Keratinocyte (primary cell): ENCODE data around the gene GFAP.

ENCODE experiments used
- EZH2 ChIP-seq: IDR thresholded peaks from one replicate; pipeline ENCODE4 v1.6.1; 2012; ENCODE audit warnings: inconsistent platforms, mild to moderate bottlenecking, low read length, moderate library complexity
- TF ChIP-seq, protein P1 (sequence below), 3 experiments: IDR thresholded peaks in 1 of 3; conservative IDR thresholded peaks in 1 of 3; optimal IDR thresholded peaks in 1 of 3; 2 replicates in 2 of 3; 3 replicates in 1 of 3; pipeline versions ENCODE3 to v1.5.1; 2011; ENCODE audit warnings: low read length in 3 of 3, mild to moderate bottlenecking in 3 of 3, moderate library complexity in 2 of 3, control low read depth in 1 of 3, inconsistent platforms in 1 of 3; ENCODE audit not compliant: insufficient read depth in 2 of 3; ENCODE audit errors: extremely low read depth in 1 of 3

GRCh38 chr17:44907729-44908470 lies 7.4 kb downstream of the GFAP start:
- TF ChIP-seq, protein P1, sequence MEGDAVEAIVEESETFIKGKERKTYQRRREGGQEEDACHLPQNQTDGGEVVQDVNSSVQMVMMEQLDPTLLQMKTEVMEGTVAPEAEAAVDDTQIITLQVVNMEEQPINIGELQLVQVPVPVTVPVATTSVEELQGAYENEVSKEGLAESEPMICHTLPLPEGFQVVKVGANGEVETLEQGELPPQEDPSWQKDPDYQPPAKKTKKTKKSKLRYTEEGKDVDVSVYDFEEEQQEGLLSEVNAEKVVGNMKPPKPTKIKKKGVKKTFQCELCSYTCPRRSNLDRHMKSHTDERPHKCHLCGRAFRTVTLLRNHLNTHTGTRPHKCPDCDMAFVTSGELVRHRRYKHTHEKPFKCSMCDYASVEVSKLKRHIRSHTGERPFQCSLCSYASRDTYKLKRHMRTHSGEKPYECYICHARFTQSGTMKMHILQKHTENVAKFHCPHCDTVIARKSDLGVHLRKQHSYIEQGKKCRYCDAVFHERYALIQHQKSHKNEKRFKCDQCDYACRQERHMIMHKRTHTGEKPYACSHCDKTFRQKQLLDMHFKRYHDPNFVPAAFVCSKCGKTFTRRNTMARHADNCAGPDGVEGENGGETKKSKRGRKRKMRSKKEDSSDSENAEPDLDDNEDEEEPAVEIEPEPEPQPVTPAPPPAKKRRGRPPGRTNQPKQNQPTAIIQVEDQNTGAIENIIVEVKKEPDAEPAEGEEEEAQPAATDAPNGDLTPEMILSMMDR (optimal IDR thresholded peaks at IDR 0.05 in 1 of 3, IDR thresholded peaks at IDR 0.05 in 1 of 3, conservative IDR thresholded peaks at IDR 0.05 in 1 of 3; ENCODE audit: extremely low read depth in 1 of 3, insufficient read depth in 2 of 3, low read length in 3 of 3), result no peak
- TF ChIP-seq EZH2, result no peak
